Umbilical cord (tissue), 2 donors: Measurements from ENCODE around the gene OR10A2. TPM values are rescaled to one million over a fixed set of nuclear protein-coding genes. Genes with fewer than 3 reads are reported as not detected.
"Not testable (repeated sequence)": the region's sequence is repeated elsewhere in the genome, so short reads cannot be mapped to it uniquely, and the experiment has no call there.

Experiments used
- DNase-seq: peaks from one replicate; pipeline ENCODE4 v3.0.0-alpha.2; 2015; ENCODE audit warnings: low spot score
- total RNA-seq: library from RNA; depleted of rRNA; stranded (reverse); fragments of >200 nt; gene quantifications from one replicate; pipeline ENCODE4 v1.2.3, GENCODE V29; 2014; ENCODE audit warnings: low replicate concordance; ENCODE audit not compliant: insufficient read depth

Gene OR10A2, protein sequence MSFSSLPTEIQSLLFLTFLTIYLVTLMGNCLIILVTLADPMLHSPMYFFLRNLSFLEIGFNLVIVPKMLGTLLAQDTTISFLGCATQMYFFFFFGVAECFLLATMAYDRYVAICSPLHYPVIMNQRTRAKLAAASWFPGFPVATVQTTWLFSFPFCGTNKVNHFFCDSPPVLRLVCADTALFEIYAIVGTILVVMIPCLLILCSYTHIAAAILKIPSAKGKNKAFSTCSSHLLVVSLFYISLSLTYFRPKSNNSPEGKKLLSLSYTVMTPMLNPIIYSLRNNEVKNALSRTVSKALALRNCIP
- total RNA-seq = 1.9 TPM

DNA sequence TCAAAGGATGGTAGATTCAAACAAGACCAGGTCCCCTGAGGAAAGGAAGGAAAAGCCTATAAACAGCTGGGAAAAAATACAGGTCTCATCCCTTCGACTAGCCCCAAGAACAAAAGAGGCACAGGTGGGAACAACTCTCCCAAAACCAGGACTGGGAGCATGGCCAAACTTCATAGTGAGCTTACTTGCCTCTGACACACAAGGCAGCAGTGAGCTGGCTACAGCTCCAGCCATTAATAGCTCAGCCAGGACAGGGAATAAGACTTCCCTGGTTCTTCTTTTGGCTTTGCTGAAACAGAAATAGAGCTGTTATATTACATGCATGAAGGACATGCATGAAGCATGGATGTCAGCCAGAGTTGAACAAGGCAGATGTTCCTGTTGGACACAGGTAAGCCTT, at the start of gene OR10A2:
OR10A2 (plus strand) TSS at position 97 of the 400 bp plus-strand sequence. CDS start 6,698 bp downstream, outside the sequence.
- DNase-seq = no peak

DNA sequence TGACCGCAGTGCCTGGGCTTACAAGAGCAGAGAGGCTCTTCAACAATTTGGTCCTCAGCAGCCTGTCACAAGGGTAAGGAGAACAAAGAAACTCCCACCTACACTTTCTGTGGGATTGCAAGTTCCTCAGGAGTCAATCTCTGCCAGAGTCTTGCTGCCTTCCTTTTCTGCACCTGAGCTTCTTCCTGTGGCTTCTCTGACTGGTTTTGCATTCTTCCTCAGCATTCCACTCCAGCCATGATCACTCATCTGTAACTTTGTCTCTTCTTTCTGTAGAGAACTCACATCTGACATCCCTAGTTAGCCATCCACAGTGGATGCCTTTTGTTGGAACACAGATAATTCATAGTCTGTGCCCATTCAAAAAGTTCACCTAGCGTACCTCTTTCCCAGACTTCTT, 49.2 kb upstream of the OR10A2 start:
- DNase-seq = no peak

DNA sequence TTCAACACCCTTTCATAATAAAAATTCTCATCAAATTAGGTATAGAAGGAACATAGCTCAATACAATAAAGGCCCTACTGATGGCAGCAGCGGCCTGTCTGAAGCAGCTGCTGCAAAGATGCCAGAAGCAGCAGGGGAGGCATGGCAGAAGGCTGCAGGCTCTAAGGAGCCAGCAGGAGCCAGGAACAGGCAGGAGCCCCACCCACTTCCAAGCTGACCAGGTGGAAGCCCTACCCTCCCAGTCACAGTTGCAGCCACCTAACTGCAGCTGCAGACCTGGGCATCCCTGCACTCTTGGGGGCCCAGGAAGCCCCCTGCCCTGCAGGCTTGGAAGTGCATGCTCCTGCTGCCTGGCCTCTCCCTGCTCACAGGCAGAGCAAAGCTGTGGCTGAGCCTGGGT, 45.2 kb upstream of the OR10A2 start:
- DNase-seq = no peak

DNA sequence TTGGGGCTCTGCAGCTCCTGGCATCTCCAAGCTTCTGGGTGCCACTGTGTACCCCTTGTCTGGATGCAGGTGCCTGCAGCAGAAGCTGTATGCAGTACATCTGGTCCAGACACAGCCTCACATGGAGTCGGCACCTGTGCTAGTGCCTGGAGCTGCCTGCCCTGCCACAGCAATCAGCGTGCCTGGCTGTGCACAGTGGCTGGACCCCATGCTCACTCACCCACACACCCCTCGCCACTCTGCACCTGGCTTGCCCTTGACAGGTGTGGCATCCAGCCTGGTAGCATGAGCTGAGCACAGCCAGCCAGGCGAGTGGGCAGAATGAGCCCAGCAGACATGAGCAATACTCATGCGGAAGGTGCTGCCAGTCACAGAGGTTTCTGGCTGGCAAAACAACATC, 43.9 kb upstream of the OR10A2 start:
- DNase-seq = no peak

DNA sequence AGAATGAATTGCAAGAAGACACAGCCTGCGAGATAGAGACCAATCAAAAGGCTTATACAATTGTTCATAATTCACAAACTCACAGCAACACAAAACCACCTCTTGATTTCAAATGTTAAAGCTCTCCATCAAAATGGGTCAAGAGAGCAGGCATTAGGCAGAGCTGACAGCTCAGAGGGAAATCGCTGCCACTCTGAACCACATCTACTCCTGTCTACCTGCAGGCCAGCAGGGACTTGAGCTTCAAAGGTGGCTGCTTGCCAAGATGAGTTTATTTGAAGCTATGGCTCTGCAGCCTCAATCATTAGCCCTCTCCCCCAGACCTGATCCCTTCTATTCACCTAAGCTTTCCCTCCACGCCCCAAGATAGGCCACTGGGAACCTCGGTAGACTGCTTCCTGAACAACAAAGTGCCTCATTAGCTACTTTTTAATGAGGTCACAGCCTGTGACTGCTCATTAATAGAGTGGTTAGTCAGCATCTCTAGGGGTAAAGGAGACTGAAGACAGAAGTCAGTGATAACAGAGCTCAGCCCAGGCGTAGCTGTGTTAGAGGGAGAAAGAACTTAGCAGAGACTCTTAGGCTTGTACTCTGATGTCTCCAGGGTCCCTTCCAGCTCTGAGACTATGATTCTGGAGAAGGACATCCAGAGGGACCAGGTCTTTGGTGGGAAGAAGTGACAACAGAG, 38.6 kb upstream of the OR10A2 start:
- no peak for DNase-seq

DNA sequence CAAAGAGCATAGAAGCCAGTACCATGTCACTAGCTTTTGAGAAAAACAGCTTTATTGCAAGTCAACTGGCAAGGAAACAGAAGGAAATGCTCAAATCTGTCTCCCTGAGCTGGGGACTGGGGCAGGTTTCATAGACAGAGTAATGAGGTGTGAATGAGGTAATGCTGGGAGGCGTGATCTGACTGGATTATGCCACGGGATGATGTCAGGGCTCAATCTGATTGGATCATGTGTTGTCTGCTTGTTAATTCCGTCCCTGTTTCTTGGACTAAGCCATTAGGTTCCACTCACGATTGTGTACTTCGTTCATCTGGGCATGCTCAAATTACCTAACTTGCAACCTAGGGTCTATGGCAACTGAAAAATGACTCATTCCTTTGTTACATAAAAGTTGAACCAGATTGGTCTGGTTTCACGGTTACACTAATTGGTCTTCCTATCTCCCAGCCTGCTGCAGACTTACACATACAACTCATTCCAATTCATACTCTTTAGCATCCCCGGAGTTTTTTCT, 37.6 kb upstream of the OR10A2 start:
- no peak for DNase-seq

DNA sequence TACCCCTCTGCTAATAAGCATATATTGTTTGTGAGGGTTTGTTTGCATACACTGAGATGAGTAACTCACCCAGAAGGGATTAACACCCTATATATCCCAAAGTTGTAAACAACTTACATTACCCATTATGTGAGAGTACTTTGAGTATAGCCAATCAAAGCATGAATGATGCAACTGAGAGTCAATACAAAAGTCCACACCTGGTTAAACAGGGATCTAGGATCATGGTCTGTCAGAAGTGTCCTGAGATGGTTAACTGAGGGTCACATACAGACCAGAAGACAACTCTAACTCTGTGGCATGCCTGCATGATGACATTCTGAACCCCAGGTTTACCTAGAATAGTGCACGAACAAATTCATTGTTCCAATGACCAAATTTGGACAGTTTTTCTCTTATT, 34.8 kb upstream of the OR10A2 start:
- no peak for DNase-seq

DNA sequence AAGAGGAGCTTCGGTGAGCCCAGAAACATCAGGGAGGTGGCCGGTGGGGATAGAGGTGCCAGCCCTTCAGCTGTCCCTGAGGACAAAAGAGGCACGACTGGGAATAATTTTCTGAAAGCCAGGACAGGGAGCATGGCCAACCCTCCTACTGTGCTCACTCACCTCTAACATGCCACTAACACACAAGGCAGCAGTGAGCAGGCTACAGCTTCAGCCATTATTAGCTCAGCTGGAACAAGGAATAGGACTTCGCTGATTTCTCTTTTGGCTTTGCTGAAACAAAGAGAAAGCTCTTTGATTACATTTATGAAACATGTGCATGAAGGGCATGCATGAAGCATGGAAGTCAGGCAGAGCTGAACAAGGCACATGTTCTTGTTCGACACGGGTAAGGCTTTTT, 29.5 kb upstream of the OR10A2 start:
- no peak for DNase-seq

DNA sequence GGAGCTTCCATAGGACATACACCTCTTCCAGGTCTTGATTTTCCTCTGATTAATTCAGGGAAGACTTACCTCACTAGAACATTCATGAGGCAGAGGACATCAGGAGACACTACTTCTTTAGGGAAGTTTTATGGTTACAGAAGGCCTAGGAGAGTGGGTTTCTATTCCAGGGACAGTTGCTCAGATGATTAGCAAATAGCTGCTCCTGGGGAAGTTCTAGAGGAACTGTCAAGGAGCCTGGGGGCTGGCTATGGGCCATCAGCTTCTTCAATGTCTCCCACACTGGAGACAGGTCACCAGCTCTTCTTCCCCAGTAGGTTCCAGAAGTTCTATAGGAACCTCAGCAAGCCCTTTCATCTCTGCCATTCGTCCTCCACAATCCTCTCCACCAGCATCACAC, 28.8 kb upstream of the OR10A2 start:
- DNase-seq = no peak

DNA sequence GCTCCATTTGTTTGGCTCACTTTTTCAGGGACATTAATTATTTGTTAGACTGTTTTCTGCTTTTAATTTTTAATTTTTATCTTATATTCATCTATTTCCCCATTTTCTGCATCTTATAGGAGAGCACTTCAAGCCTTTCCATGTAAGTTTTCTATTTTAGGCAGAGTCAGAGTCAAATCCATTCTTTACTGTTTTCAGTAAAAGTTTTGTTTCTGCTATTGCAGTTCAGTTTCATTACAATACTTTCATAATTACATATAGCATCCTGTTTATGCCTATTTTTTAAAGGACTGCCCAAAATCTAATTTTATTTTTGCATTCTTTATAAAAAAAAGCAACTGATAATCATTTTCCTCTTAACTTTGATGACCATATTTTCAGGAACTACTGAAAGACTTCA, 21.2 kb upstream of the OR10A2 start:
- no peak for DNase-seq

DNA sequence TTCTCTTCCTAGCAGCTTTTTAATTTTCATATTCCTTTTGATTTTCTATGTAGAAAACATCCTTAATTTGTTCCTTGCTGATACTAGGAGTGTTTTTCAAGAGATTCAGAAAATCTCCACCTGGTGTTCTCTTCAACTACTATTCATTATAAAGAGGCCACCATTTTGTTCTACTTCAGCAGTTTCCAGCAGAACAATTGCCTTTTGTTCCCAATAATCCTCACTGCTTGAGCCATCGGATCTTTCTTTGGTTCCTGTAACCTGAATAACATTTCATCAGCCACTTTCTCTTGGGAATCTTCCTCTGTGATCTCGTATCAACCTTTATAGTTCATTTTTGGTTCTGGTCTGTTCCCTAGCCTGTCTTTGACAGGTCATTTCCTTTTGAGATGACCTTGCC, 19.2 kb upstream of the OR10A2 start:
- DNase-seq = no peak

DNA sequence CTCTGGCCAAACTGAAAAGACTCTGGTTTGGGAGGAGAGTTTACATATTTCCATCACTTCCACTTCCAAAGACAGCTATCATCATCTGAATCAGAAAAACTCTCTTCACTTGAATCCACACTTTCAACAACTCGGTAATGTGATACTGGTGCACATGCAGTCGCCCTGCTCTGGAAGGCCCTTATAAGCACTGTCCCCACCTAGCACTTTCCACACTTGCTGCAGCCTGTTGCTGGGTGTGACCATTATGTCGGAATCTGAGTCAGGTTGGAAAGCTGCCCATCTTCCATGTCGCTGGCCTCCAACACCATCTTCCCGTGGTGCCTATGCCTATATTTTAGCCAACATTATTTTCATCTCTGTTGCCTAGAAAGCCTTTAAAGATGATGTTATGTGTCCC, 18.5 kb upstream of the OR10A2 start:
- no peak for DNase-seq

DNA sequence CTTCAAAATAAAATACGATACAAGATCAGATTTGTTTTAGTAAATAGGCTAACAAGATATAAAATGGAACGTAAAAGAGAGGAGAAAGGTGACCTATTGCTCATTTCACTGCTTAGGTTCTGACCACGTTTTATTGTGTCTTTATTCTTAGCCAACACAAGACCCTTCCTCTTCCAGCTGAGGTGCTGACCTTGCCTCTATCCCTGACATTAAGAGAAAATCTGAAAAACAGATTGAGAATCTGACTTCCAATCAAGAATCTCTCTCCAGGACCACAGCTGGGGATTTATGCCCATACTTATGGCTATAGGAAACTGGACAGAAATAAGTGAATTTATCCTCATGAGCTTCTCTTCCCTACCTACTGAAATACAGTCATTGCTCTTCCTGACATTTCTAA, 17.5 kb upstream of the OR10A2 start, which contains the start of gene OR10A5:
OR10A5 (plus strand) TSS at position 301 of the 400 bp plus-strand sequence; CDS start at position 301, 0 bp downstream.
- DNase-seq = no peak

DNA sequence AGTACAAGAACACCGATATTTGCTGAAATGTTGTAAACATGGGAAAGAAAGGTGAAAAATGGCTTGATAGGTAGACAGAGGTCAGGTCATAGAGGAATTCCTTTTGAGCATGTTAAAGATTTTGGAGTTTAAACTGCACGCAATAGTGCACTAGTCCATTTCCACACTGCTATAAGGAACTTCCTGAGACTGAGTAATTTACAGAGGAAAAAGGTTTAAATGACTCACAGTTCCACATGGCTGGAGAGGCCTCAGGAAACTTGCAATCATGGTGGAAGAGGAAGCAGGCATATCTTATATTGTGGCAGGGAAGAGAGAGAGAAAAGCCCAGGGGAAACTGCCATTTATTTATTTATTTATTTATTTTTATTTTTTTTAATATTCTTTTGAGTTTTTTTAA, 12.3 kb upstream of the OR10A2 start:
- no peak for DNase-seq

DNA sequence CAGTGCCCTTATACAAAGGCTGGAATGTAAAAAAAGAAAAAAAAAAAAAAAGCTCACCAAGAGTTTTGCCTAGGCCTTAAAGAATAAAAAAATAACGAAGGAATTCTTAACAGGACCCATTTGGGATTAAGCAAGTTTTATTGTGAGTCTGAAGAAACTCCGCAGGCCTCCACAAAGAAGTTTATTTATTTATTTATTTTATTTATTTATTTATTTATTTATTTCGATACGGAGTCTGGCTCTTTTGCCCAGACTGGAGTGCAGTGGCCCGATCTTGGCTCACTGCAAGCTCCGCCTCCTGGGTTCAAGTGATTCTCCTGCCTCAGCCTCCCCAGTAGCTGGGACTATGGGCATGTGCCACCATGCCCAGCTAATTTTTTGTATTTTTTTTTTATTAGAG, 8.1 kb upstream of the OR10A2 start:
- DNase-seq = not testable (repeated sequence)

DNA sequence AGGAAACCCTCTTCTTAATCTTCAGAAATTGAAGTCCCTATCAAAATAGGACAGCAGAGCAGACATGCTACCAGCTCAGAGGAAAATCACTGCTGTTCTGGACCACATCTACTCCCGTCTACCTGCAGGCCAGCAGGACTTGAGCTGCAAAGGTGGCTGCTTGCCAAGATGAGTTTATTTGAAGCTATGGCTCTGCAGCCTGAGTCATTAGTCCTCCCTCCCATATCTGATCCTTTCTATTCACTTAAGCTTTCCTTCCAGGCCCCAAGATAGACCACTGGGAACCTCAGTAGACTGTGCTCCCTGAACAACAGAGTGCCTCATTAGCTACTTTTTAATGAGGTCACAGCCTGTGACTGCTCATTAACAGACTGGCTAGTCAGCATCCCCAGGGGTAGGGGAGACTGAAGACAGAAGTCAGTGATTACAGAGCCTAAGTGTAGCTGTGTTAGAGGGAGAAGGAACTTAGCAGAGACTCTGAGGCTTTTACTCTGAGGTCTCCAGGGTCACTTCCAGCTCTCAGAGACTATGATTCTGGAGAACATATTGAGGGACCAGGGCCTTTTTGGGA, 6.8 kb upstream of the OR10A2 start:
- peak; percentile 30 for DNase-seq

DNA sequence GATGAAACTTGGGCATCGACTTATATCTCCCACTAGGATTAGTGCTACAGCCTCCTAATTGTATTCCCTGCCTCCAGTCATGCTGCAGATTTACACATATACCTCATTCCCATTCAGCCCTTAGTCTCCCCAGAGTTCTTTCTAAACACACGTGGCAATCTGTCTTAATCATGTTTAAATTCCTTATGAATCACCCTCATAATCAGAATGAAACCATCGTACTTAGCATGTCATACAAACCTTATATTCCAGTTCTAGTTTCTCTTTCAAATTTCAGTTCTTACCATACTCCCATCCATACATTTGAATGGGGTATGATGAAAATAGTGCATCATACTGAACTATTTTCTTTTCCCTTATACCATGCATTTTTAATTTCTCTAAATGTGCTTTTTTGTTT, 6.0 kb upstream of the OR10A2 start:
- no peak for DNase-seq

DNA sequence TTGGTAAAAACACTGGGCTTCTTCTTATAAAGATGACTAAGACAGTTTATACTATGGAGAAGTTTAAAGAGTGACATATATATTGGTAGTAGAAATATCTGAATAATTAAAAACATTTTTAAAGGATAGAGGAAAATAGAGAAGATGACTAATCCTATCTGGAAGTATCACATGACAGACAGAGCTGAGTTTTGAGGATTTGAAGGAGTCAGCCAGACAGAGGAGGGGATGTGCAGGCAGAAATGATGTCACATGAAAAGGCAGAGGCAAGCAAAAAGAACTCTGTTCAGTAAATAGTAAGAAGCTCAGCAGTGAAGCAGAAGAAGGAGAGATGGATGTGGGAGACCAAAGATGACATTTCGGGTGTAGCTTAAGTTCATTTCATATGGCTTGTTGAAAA, 1.6 kb downstream of the OR10A2 start:
- DNase-seq = peak; percentile 1

DNA sequence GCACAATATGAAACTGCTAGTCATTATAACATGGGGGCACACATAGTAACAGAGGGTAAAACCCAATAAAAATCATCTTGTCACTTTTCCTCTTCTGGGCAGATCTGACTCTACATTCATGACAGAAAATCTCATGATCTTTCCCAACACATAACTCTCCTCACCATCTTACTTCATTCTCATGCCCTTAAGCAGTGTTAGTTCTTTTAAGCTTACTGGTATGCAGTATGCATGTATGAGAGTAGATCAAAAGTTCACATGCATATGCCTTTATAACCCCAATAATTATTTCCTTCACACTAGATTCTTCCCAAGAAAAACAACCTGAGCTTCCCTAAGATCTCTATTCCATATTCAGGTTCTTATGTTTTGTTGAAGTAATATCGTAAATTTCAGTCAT, 8.4 kb downstream of the OR10A2 start:
- DNase-seq = no peak

DNA sequence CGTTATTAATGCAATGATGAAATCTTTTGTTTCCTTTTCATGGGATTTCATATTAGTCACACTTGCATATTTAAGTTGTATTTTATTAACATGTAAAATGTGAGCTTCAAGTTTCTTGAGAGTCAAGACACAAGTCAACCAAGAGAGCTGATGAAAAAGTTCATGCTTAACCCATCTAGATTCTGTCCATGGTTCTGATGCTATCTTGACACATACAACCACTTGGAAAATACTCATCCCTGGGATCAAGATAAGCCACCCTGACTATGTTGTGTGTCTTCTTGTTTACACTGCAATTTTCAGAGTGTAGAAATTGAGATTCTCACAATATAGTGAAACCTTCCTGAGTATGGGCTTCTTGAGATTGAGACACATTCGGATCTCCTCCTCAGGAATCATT, 12.9 kb downstream of the OR10A2 start:
- DNase-seq = no peak

DNA sequence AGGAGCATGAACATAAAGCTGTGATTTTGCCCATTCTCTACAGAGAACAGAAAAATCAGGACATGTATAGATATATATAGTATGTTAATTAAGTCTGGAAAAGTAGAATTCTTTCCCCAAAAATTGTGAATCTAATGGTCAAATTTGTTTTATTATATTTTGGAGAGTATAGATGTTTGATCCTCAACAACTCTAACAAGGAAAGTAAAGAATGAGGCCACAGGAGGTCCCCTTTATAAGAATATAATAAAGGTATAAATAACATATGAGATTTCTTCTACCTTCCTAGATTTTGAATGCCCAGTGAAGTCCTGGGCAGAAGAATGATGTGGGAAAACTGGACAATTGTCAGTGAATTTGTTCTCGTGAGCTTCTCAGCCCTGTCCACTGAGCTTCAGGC, 13.5 kb downstream of the OR10A2 start, which contains the start of gene OR10A4:
OR10A4 (plus strand) TSS at position 301 of the 400 bp plus-strand sequence; CDS start at position 324, 23 bp downstream.
- DNase-seq = no peak

DNA sequence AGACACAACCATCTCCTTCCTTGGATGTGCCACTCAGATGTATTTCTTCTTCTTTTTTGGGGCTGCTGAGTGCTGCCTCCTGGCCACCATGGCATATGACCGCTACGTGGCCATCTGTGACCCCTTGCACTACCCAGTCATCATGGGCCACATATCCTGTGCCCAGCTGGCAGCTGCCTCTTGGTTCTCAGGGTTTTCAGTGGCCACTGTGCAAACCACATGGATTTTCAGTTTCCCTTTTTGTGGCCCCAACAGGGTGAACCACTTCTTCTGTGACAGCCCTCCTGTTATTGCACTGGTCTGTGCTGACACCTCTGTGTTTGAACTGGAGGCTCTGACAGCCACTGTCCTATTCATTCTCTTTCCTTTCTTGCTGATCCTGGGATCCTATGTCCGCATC, 14.1 kb downstream of the OR10A2 start:
- no peak for DNase-seq

DNA sequence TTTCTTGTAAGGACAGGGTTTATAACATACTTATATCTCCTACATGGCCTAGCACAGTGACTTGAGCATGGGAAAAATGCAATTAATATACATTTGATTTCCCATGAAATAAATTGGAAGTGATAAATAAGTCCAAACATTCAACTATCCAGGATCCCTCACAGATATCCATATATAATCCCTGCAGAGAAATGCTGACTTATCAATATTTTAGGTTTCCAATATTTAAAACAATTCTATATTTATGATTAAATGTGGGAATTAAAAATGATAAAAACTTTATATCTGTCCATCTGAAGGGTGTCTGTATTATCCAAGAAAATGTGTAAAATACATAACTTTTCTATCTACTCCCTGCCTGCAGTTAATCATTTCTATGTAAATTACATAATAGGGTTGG, 19.9 kb downstream of the OR10A2 start:
- no peak for DNase-seq
